H1 (cell line): ENCODE data around the gene CALML5. TPM values are rescaled to one million over a fixed set of nuclear protein-coding genes. Genes with fewer than 3 reads are reported as not detected.

Source experiments
- POLR2A ChIP-seq, 2 experiments: IDR thresholded peaks; 1 replicate in 1 of 2; 2 replicates in 1 of 2; pipeline ENCODE4 v1.6.1; 2011; ENCODE audit warnings: low read depth in 2 of 2, low read length in 2 of 2, mild to moderate bottlenecking in 2 of 2; ENCODE audit errors: control extremely low read depth in 1 of 2
- RAD21 ChIP-seq, 2 experiments: IDR thresholded peaks in 1 of 2; conservative IDR thresholded peaks in 1 of 2; 2 replicates each; pipeline ENCODE4 v1.6.1; 2011; ENCODE audit warnings: low read depth in 2 of 2, low read length in 2 of 2, improper control_type of control experiment in 1 of 2, inconsistent platforms in 1 of 2, mild to moderate bottlenecking in 1 of 2, moderate library complexity in 1 of 2
- SIRT6 ChIP-seq: IDR thresholded peaks from one replicate; pipeline ENCODE4 v1.7.1; 2012; ENCODE audit warnings: low read length, inconsistent platforms
- USF2 ChIP-seq: IDR thresholded peaks from 2 replicates; pipeline ENCODE4 v1.6.1; 2011; ENCODE audit warnings: low read length, improper control_type of control experiment
- polyA plus RNA-seq, 7 experiments: library from polyadenylated mRNA; depleted of rRNA in 3 of 7; stranded (reverse) in 5 of 7; unstranded in 2 of 7; fragments of >200 nt in 5 of 7; fragments of 200-250 nt in 2 of 7; gene quantifications; 1 replicate in 5 of 7; 2 replicates in 1 of 7; 4 replicates in 1 of 7; pipeline versions ENCODE4 v1.2.1 to v1.2.3, GENCODE V29; 2011 to 2013; ENCODE audit warnings: missing spikeins in 2 of 7, mixed read lengths in 2 of 7
- total RNA-seq: library from RNA; stranded (reverse); fragmentation: NEBNext Ultra II Directional; extraction: Animal tissue kit (Norgen Biotek cat#: 25700); gene quantifications from 2 replicates; pipeline ENCODE4 v1.2.1, GENCODE V29; 2021

CALML5 gene
- total and polyA plus RNA-seq, 2 of the 8 experiments (the other 6 are each of a cell fraction or from before 2014, with no cell fraction given): not detected

GRCh38 chr10:5477948-5478693, 21.2 kb downstream of the CALML5 start (continued):
- TF ChIP-seq SIRT6 (no peak), USF2 (no peak), RAD21 (IDR thresholded peaks at IDR 0.05 in 1 of 2, conservative IDR thresholded peaks at IDR 0.05 in 1 of 2; ENCODE audit: low read depth in 2 of 2, low read length in 2 of 2) (no peak), POLR2A (IDR thresholded peaks at IDR 0.05; ENCODE audit: control extremely low read depth in 1 of 2, low read depth in 2 of 2, low read length in 2 of 2) (no peak)
